Measurements from ENCODE around the gene TTLL9. TPM values are rescaled to one million over a fixed set of nuclear protein-coding genes. Genes with fewer than 3 reads are reported as not detected.

Gene TTLL9
- total RNA-seq, 4 donors from 2014 or later: 0.49 to 0.68 TPM; not detected in 2

- DNase-seq (ENCODE audit: low spot score in 2 of 2): no peak
- no peak overlapping the region for H3K27ac ChIP-seq
- H3K36me3 ChIP-seq: no peaks in the 10 kb centered on the region
- H3K9me3 ChIP-seq: no peaks in the 10 kb centered on the region
- no peak overlapping the region for H3K4me3 ChIP-seq
- H3K27me3 ChIP-seq: no peaks in the 10 kb centered on the region
- 69% methylated on average over 9 of the region's 12 CpGs for WGBS
- TF ChIP-seq POLR2AphosphoS5 (IDR thresholded peaks at IDR 0.05) (no peak), EP300 (IDR thresholded peaks at IDR 0.05) (no peak), POLR2A (IDR thresholded peaks at IDR 0.05) (no peak)
- TF ChIP-seq, protein P1, sequence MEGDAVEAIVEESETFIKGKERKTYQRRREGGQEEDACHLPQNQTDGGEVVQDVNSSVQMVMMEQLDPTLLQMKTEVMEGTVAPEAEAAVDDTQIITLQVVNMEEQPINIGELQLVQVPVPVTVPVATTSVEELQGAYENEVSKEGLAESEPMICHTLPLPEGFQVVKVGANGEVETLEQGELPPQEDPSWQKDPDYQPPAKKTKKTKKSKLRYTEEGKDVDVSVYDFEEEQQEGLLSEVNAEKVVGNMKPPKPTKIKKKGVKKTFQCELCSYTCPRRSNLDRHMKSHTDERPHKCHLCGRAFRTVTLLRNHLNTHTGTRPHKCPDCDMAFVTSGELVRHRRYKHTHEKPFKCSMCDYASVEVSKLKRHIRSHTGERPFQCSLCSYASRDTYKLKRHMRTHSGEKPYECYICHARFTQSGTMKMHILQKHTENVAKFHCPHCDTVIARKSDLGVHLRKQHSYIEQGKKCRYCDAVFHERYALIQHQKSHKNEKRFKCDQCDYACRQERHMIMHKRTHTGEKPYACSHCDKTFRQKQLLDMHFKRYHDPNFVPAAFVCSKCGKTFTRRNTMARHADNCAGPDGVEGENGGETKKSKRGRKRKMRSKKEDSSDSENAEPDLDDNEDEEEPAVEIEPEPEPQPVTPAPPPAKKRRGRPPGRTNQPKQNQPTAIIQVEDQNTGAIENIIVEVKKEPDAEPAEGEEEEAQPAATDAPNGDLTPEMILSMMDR (IDR thresholded peaks at IDR 0.05): no peak
- H3K4me1 ChIP-seq: peaks cover 2% of the 10 kb centered on the region
Measured at GRCh38 chr20:31842471-31843157, 27.8 kb upstream of the TTLL9 start.

- DNase-seq (ENCODE audit: low spot score in 2 of 2): no peak
- TF ChIP-seq POLR2AphosphoS5 (IDR thresholded peaks at IDR 0.05) (no peak), POLR2A (IDR thresholded peaks at IDR 0.05) (no peak), EP300 (IDR thresholded peaks at IDR 0.05) (no peak)
- TF ChIP-seq, protein P1 (IDR thresholded peaks at IDR 0.05): no peak
- H3K27ac ChIP-seq: no peak overlapping the region
- H3K27me3 ChIP-seq: no peaks in the 10 kb centered on the region
- no peaks in the 10 kb centered on the region for H3K36me3 ChIP-seq
- 85% methylated on average over 6 of the region's 6 CpGs for WGBS
- H3K4me3 ChIP-seq: no peak overlapping the region
- H3K9me3 ChIP-seq: no peaks in the 10 kb centered on the region
- no peaks in the 10 kb centered on the region for H3K4me1 ChIP-seq
Measured at GRCh38 chr20:31843288-31843687, 27.1 kb upstream of the TTLL9 start.

GRCh38 chr20:31843881-31844280 lies 26.6 kb upstream of the TTLL9 start:
- Histone ChIP-seq H3K27ac (no peak overlapping the region), H3K27me3 (peaks cover 2% of the 10 kb centered on the region), H3K4me3 (peak overlapping the region; percentile 8), H3K36me3 (no peaks in the 10 kb centered on the region), H3K9me3 (no peaks in the 10 kb centered on the region), H3K4me1 (no peaks in the 10 kb centered on the region)
- WGBS: 63% methylated on average over 5 of the region's 5 CpGs
- TF ChIP-seq, protein P1 (IDR thresholded peaks at IDR 0.05): no peak
- TF ChIP-seq POLR2A (IDR thresholded peaks at IDR 0.05) (no peak), EP300 (IDR thresholded peaks at IDR 0.05) (no peak), POLR2AphosphoS5 (IDR thresholded peaks at IDR 0.05) (no peak)
- DNase-seq (ENCODE audit: low spot score in 2 of 2): no peak

DNA sequence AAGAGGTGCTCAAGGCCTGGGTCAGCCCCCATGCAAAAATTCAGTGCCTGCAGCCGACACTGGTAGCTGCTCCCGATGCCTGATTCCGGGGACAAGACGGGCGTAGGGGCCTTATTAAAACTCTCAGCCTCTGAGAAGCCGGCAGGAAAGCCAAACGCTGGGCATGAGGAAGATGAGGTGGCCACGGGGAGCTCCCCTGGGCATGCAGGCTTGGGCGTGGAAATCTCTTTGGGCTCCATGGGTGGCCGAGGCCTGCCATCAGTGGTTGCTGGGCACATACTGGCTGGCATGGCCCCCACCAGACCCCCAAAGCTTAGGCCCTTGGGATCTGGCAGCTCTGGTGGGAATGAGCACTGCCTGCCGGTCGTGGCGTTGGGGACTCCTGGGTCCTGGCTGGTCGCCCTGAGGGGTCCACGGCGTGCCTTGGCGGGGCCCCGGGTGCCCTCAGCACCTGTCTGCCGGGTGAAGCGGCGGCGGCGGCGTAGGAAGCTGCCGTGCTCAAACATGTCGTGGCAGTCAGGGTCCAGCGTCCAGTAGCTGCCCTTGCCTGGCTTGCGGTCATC lies 25.6 kb upstream of the TTLL9 start:
- H3K27ac ChIP-seq: no peak overlapping the region
- no peak for DNase-seq (ENCODE audit: low spot score in 2 of 2)
- TF ChIP-seq, protein P1 (IDR thresholded peaks at IDR 0.05): no peak
- TF ChIP-seq POLR2A (IDR thresholded peaks at IDR 0.05): no peak
- TF ChIP-seq POLR2AphosphoS5 (IDR thresholded peaks at IDR 0.05): no peak
- TF ChIP-seq EP300 (IDR thresholded peaks at IDR 0.05): no peak
- H3K9me3 ChIP-seq: no peaks in the 10 kb centered on the region
- H3K36me3 ChIP-seq: no peaks in the 10 kb centered on the region
- H3K4me3 ChIP-seq: peak overlapping the region; percentile 15
- whole genome bisulfite sequencing: 96% methylated on average over 5 of the region's 28 CpGs
- no peaks in the 10 kb centered on the region for H3K4me1 ChIP-seq
- H3K27me3 ChIP-seq: peaks cover 11% of the 10 kb centered on the region

DNA sequence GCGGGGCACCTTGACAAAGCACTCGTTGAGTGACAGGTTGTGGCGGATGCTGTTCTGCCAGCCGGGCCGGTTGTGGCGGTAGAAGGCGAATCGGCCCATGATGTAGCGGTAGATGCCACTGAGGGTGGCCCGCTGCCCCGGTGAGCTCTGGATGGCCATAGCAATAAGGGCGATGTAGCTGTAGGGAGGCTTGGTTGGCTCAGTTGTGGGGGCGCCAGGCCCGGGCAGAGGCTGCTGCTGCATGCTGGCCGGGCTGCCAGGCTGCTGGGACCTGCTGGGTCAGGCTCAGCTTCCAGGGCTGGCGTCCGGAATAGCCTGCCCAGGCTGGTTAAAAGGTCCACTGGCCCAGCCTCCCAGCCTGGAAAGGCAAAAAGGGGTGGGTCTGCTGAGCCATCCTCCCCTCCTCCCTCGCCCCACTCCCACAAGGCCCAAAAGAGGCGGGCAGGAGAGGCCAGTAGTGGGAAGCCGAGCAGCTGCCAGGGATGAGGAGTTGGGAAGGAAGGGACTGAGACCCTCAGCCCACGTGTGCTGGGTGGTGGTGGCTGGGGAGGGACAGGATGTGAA lies 25.1 kb upstream of the TTLL9 start, which contains the start of gene FOXS1:
Gene FOXS1 (minus strand): TSS at position 305 of the 564 bp plus-strand sequence. CDS start 62 bp downstream, at position 243.
- no peaks in the 10 kb centered on the region for H3K9me3 ChIP-seq
- DNase-seq (ENCODE audit: low spot score in 2 of 2): peak in 1 of 2 donors; percentile 56
- peak within 1 kb of the TSS; percentile 15 for H3K4me3 ChIP-seq
- peaks cover 12% of the 10 kb centered on the region for H3K27me3 ChIP-seq
- no peaks in the 10 kb centered on the region for H3K4me1 ChIP-seq
- 58% methylated on average over 13 of the region's 21 CpGs for WGBS
- no peak within 1 kb of the TSS for H3K27ac ChIP-seq
- no peaks in the 10 kb centered on the region for H3K36me3 ChIP-seq
- TF ChIP-seq, protein P1 (IDR thresholded peaks at IDR 0.05): no peak
- TF ChIP-seq EP300 (IDR thresholded peaks at IDR 0.05) (no peak), POLR2AphosphoS5 (IDR thresholded peaks at IDR 0.05) (no peak), POLR2A (IDR thresholded peaks at IDR 0.05) (no peak)

Data from suprapubic skin (tissue), 4 donors.